ENCODE results near the gene SLC44A2.
"Not testable (repeated sequence)": the region's sequence is repeated elsewhere in the genome, so short reads cannot be mapped to it uniquely, and the experiment has no call there.

GRCh38 chr19:10675214-10675613, 49.9 kb downstream of the SLC44A2 start:
- not testable (repeated sequence) for TF ChIP-seq CTCF (conservative IDR thresholded peaks at IDR 0.05 in 1 of 2, IDR thresholded peaks at IDR 0.05 in 1 of 2; ENCODE audit: low read depth in 1 of 2, low read length in 2 of 2); EZH2 (IDR thresholded peaks at IDR 0.05; ENCODE audit: low read length, missing control alignments)

Measured in fibroblast of lung (primary cell).